Activated CD8-positive, alpha-beta T cell treated with anti-CD3 and anti-CD28 coated beads for 36 hours (primary cell): ENCODE measurements around the gene AMBRA1. TPM values are rescaled to one million over a fixed set of nuclear protein-coding genes. Genes with fewer than 3 reads are reported as not detected.

ENCODE experiments used
- ATAC-seq: fragments of 200-7000 bp; cut with Tn5 transposase; one replicate; pipeline ENCODE4 v1.10.0; 2021; ENCODE audit warnings: mild to moderate bottlenecking, moderate library complexity
- CTCF ChIA-PET: fragments of 350-600 bp; sonication (Branson Sonifier 250); formaldehyde crosslinking; loops from one replicate; lab custom pipeline; 2021; ENCODE audit warnings: antibody characterized with exemption; lab: Charles Lee
- POLR2A ChIA-PET: fragments of 350-600 bp; sonication (Branson Sonifier 250); formaldehyde crosslinking; loops from one replicate; lab custom pipeline; 2021; ENCODE audit warnings: antibody characterized with exemption; lab: Charles Lee
- DNase-seq: peaks from one replicate; pipeline ENCODE4 v3.0.0-alpha.2; 2020
- H3K27ac Mint-ChIP-seq: one replicate; pipeline ENCODE4 v1.8.0; 2021; ENCODE audit warnings: mild to moderate bottlenecking, mixed read lengths
- H3K27me3 Mint-ChIP-seq: one replicate; pipeline ENCODE4 v1.8.0; 2021; ENCODE audit warnings: mixed read lengths
- H3K36me3 Mint-ChIP-seq: one replicate; pipeline ENCODE4 v1.8.0; 2021; ENCODE audit warnings: low read depth, mixed read lengths
- H3K4me1 Mint-ChIP-seq: one replicate; pipeline ENCODE4 v1.8.0; 2021; ENCODE audit warnings: low read depth, mixed read lengths
- H3K4me3 Mint-ChIP-seq: one replicate; pipeline ENCODE4 v1.8.0; 2021; ENCODE audit warnings: mild to moderate bottlenecking, moderate library complexity, mixed read lengths
- H3K9me3 Mint-ChIP-seq: one replicate; pipeline ENCODE4 v1.8.0; 2021; ENCODE audit warnings: mixed read lengths
- intact Hi-C: fragments of 100-400 bp; cut with micrococcal nuclease; formaldehyde crosslinking; loops from one replicate; pipeline ENCODE4 v1.10.0; 2022
- total RNA-seq, 2 experiments: library from RNA; stranded (reverse); gene quantifications; one replicate each; pipeline ENCODE4 v1.2.3, GENCODE V29; 2021
- TF ChIP-seq, protein P1 (sequence below): fragments of 200-600 bp; IDR thresholded peaks from one replicate; pipeline ENCODE4 v1.8.0; 2022; ENCODE audit warnings: antibody characterized with exemption, mild to moderate bottlenecking

Gene AMBRA1
- total RNA-seq, 2 experiments from 2014 or later: 24.0 to 24.1 TPM

DNA sequence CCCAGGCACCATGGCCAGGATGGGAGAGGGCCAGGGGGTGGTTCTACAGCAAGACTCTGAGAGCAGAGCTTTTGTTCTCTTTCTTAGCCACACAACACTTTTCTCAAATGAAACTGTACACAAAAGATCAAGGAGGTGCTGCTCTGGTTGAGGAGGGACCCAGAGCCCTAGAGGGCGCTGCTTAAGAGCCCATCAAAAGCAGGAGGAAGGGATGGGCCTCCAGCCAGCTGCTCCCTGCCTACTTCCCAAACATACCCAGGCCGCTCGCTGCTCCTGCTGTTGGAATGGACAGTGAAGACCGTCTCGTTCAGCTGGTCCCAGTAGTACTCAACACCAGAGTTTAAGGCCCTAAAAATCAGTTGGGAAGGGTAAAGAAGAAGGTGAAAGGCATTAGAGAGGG, 183.8 kb downstream of the AMBRA1 start:
- TF ChIP-seq, protein P1, sequence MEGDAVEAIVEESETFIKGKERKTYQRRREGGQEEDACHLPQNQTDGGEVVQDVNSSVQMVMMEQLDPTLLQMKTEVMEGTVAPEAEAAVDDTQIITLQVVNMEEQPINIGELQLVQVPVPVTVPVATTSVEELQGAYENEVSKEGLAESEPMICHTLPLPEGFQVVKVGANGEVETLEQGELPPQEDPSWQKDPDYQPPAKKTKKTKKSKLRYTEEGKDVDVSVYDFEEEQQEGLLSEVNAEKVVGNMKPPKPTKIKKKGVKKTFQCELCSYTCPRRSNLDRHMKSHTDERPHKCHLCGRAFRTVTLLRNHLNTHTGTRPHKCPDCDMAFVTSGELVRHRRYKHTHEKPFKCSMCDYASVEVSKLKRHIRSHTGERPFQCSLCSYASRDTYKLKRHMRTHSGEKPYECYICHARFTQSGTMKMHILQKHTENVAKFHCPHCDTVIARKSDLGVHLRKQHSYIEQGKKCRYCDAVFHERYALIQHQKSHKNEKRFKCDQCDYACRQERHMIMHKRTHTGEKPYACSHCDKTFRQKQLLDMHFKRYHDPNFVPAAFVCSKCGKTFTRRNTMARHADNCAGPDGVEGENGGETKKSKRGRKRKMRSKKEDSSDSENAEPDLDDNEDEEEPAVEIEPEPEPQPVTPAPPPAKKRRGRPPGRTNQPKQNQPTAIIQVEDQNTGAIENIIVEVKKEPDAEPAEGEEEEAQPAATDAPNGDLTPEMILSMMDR: no peak
- CTCF ChIA-PET: no interaction called here
- peaks cover 20% of the 10 kb centered on the region for H3K36me3 Mint-ChIP-seq
- intact Hi-C loops: no loop called here
- no peaks in the 10 kb centered on the region for H3K27me3 Mint-ChIP-seq
- H3K9me3 Mint-ChIP-seq: no peaks in the 10 kb centered on the region
- H3K27ac Mint-ChIP-seq: no peak overlapping the region
- DNase-seq (no peak), ATAC-seq (no peak)
- peaks cover 14% of the 10 kb centered on the region for H3K4me1 Mint-ChIP-seq
- POLR2A ChIA-PET: no interaction called here
- no peak overlapping the region for H3K4me3 Mint-ChIP-seq

GRCh38 chr11:46408407-46408986, 185.3 kb downstream of the AMBRA1 start:
- ATAC-seq: no peak
- DNase-seq: no peak
- POLR2A ChIA-PET: interaction anchor here (0.7 to 0.9 kb wide), 3 partner anchors 9 to 15 kb away, joined by 3 read pairs; no protein-coding TSS in a partner anchor
- intact Hi-C loops: no loop called here
- Mint-ChIP-seq H3K27me3 (no peaks in the 10 kb centered on the region), H3K36me3 (peaks cover 12% of the 10 kb centered on the region), H3K4me3 (no peak overlapping the region), H3K27ac (no peak overlapping the region), H3K4me1 (no peaks in the 10 kb centered on the region), H3K9me3 (no peaks in the 10 kb centered on the region)
- CTCF ChIA-PET: interaction anchor here (1.1 kb wide), 1 partner anchor 74 kb away, joined by 3 read pairs; no protein-coding TSS in a partner anchor
- TF ChIP-seq, protein P1: no peak

DNA sequence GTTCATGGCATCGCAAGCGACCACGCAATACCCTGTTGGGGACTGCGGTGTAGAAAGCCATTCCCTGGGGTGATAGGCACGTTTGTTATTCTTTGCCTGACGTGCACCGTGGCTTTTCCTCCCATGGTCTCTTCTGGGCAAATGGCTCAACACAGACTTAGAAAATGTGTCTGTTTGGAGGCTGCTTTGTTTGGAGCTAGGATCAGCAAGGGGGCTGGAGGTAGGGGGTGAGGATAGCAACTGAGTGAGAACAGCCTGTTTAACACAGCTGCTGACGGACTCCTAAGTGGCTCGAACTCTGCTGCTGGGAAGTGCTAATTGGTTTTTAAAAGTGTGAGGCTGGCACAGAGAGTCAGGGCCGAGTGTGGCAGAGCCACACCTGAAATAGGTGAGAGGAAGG, 186.2 kb downstream of the AMBRA1 start:
- POLR2A ChIA-PET: interaction anchor here (0.9 kb wide), 1 partner anchor 9 kb away, joined by 3 read pairs; no protein-coding TSS in a partner anchor
- Mint-ChIP-seq H3K27ac (no peak overlapping the region), H3K27me3 (no peaks in the 10 kb centered on the region), H3K9me3 (no peaks in the 10 kb centered on the region), H3K4me3 (no peak overlapping the region), H3K4me1 (no peaks in the 10 kb centered on the region), H3K36me3 (peaks cover 16% of the 10 kb centered on the region)
- TF ChIP-seq, protein P1: no peak
- no peak for DNase-seq
- intact Hi-C loops: no loop called here
- no peak for ATAC-seq
- CTCF ChIA-PET: interaction anchor here (1.1 to 1.2 kb wide), 2 partner anchors 75 to 82 kb away, joined by 3 read pairs; no protein-coding TSS in a partner anchor

DNA sequence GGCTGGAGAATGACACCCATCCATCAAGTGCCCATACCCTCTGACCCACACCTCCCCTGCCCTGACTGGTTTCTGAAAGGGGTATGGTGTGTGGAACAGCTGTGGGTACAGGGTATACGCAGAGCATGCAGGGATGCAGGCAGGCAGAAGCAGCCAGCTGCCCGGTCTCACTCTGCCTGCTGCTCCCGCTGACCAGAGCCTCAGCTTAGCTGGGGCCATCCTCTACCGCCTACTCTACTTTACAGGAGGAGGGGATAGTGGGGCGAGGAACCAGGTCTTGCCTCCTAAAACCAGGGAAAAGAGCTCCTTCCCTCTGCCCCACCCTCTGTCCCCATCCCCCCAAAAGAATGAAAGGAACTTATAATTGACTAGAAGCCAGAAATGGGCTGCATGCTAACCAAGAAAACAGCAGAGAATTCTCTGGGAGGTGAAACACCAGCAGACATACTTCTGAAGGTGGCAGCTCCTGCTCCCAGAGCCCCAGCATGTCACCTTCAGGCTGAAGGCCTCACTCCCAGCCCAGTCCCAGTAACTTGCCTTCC, 189.3 kb downstream of the AMBRA1 start:
- no peaks in the 10 kb centered on the region for H3K9me3 Mint-ChIP-seq

More for the DNA sequence above, 189.3 kb downstream of the AMBRA1 start:
- ATAC-seq (no peak), DNase-seq (no peak)
- TF ChIP-seq, protein P1: no peak
- CTCF ChIA-PET: interaction anchor here (1.7 to 1.8 kb wide), 2 partner anchors 10 to 16 kb away, joined by 5 to 7 read pairs; no protein-coding TSS in a partner anchor
- Mint-ChIP-seq H3K4me3 (no peak overlapping the region), H3K4me1 (no peaks in the 10 kb centered on the region), H3K36me3 (peaks cover 12% of the 10 kb centered on the region), H3K27me3 (no peaks in the 10 kb centered on the region), H3K27ac (no peak overlapping the region)
- intact Hi-C loops: no loop called here
- POLR2A ChIA-PET: no interaction called here
